GM13976 (cell line): Measurements from ENCODE around the gene TNS3.
"Not testable (repeated sequence)": the region's sequence is repeated elsewhere in the genome, so short reads cannot be mapped to it uniquely, and the experiment has no call there.

ENCODE experiments used
- DNase-seq: peaks from one replicate; pipeline ENCODE4 v3.0.0; 2012; ENCODE audit warnings: low spot score
- CTCF ChIP-seq: IDR thresholded peaks from 2 replicates; pipeline ENCODE4 v1.5.1; 2012; ENCODE audit warnings: borderline replicate concordance, mild to moderate bottlenecking; ENCODE audit not compliant: insufficient read depth; ENCODE audit errors: extremely low read depth, missing control alignments, control extremely low read depth
- in situ Hi-C: fragments of 300-500 bp; cut with MboI; formaldehyde crosslinking; loops from one replicate; pipeline ENCODE4 v1.12.0; 2022; ENCODE audit warnings: low sequenced_read_pairs, mixed read lengths, inconsistent platforms; ENCODE audit not compliant: unreplicated experiment

The TNS3 gene

GRCh38 chr7:47548546-47548945, 33.4 kb downstream of the TNS3 start:
- DNase-seq, result no peak
- TF ChIP-seq CTCF, result no peak
- in situ Hi-C loops, result no loop called here

DNA sequence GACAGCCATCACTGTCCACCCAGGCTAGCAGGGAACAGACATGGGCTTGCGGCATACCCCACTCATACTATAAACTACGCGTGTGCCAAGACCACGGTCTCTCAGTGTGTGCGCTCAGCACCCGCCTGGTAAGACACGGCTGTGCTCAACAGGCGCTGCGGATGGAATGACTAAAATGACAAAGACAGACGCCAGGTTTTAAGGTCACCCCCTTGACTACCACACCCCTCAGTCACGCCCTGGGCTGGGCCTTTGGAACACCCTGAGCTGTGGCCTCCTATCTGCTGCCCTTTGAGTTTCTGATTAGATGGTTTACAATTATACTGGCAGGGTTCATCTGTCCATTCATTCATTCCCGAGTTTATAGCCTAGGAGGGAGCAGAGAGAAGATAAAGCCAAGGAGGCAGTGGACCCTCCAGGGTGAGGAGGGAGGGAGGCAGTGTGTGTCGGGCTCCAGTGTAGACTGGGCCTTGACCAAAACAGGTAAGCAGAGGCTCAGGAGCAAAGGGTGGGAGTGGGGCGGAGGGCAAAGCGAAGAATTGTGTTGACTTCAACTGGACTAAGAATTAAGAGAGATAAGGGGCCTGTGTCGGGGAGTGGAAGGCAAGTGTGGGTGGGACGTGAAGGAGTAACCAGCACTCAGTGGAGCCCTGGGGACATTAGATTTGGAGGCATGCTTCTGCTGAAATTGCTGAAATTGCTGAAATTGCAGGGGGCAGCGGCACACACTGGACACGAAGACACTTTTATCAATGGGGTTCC, 35.0 kb downstream of the TNS3 start:
- DNase-seq, result no peak
- in situ Hi-C loops, result no loop called here
- no peak for TF ChIP-seq CTCF

- TF ChIP-seq CTCF, result no peak
- in situ Hi-C loops, result no loop called here
- no peak for DNase-seq
Observed at GRCh38 chr7:47546171-47546570, 35.7 kb downstream of the TNS3 start.

GRCh38 chr7:47544416-47544815, 37.5 kb downstream of the TNS3 start:
- no peak for DNase-seq
- in situ Hi-C loops, result no loop called here
- TF ChIP-seq CTCF, result no peak

DNA sequence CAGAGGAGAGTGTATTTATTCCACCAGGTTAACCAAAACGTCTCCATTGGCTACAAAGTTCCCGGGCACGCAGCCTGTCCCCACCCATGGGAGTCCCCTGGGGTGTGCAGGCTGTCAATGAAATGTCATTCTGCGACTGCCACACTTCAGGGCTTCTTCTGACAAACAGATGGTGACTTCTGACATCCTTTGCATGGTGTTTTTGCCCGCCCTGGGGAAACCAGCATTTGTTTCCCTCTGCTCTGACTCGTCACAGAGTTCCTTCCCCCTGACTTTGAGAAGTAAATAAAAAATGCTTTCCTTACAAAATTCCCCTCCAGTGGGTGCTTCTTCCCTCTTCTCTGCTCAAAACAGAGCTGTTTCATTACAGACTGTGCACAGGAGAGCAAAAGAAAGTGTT, 38.2 kb downstream of the TNS3 start:
- in situ Hi-C loops, result no loop called here
- no peak for DNase-seq
- no peak for TF ChIP-seq CTCF

DNA sequence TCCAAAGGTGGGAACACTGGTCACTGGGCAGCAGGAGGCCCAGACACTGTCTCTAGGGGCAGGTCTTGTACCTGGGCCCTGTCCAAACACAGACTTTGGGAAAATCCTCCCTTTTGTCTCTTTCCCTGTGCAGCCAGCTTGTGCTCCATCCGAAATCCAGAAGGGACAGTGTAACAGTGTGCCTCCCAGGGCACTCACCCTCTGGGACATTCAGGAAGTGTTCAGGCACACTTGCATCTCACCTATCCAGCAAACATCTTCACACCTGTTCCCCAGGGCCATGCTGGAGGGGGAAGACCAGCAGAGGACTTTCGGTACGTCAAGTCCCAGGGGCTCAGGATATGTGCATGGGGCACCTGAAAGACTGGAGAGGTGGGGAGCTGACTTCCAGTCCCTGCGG, 38.9 kb downstream of the TNS3 start:
- in situ Hi-C loops, result no loop called here
- no peak for DNase-seq
- TF ChIP-seq CTCF, result no peak

DNA sequence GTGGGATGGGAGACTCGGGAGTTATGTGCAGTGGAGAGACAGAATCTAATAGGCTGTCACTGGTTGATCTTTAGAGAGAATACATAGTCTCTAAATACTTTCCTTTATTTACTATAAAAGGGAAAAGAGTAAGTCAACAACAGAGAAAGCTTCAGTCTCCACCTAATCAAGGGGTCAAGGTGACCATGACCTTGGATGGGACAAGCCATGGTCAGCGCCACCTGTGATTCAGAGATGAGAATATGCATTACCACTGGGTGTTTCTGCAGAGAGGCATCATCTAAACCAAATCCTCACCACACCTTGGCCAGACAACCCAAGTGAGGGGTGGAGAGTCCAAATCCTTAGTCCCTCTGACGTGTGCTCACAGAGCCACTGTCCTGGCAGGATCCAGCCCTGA, 39.9 kb downstream of the TNS3 start:
- in situ Hi-C loops, result no loop called here
- DNase-seq, result no peak
- TF ChIP-seq CTCF, result no peak

DNA sequence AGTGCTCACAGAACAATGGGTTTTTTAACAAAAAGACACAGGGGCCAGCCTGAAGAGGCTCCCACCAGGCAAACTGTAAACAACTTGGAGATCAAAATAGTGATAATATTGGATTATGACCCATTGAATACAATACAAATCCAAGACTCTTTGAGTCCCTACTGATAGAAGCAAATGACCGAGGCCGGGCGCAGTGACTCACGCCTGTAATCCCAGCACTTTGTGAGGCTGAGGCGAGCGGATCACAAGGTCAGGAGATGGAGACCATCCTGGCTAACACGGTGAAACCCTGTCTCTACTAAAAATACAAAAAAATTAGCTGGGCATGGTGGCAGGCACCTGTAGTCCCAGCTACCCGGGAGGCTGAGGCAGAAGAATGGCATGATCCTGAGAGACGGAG, 40.4 kb downstream of the TNS3 start:
- in situ Hi-C loops, result not testable (repeated sequence)

More for the DNA sequence above, 40.4 kb downstream of the TNS3 start:
- DNase-seq, result not testable (repeated sequence)
